ENCODE results near the gene NGRN.

DNA sequence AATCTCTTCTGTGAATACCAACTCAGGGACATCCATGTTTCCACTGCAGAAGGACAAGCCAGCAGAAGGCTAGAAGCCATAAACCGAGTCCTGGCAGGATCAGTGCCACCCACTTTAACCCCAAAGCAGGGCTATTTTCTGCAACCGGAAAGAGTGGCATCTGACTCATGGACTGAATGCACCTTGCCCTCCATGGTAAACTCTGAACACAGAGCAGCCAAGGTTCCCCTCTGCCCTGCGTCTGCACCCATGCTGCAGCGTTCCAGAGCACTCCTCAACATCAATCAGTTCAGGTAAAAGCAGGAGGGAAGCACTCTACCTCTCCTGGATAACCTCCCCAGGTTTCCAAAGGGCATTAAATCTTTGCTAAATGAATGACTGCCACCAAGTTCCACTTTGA lies 801 bp upstream of the NGRN start:
- TF ChIP-seq POLR2A (IDR thresholded peaks at IDR 0.05; ENCODE audit: low read depth, low read length) = no peak
- no peak for TF ChIP-seq TAF1 (IDR thresholded peaks at IDR 0.05; ENCODE audit: borderline replicate concordance, low read depth, low read length)

Data from GM12892 (cell line).